GM23248 (cell line): ENCODE results near the gene UBE2C.

Source experiments
- EZH2 ChIP-seq: fragments of 200-600 bp; sonication (generic); IDR thresholded peaks from 2 replicates; pipeline ENCODE4 v1.6.1; 2018; ENCODE audit warnings: antibody characterized with exemption, mild to moderate bottlenecking; ENCODE audit not compliant: insufficient read depth, poor library complexity, severe bottlenecking
- EZH2phosphoT487 ChIP-seq: fragments of 200-600 bp; sonication (generic); IDR thresholded peaks from 2 replicates; pipeline ENCODE4 v1.6.1; 2018; ENCODE audit warnings: antibody characterized with exemption, moderate library complexity, mild to moderate bottlenecking, low read depth; ENCODE audit not compliant: insufficient read depth

DNA sequence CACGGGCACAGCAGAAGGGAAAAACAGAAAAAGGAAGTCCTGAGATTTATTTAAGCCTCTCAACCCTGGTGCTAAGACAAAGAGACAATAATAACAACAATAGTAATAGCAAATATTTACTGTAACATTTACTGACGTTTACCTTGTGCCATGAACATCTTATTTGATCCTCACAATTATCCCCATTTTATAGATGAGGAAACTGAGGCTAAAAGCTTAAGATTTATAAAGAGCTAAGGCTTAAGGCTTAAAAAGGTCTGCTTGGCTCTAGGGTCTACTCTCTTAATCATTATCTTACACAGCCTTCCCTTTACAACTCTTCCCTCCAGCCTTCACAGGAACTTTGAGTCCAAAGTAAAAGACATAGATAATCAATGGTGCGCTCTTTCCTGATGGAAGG, 24.1 kb upstream of the UBE2C start:
- TF ChIP-seq EZH2 (no peak), EZH2phosphoT487 (no peak)
